K562 (cell line): ENCODE results near the gene ATRNL1. TPM values are rescaled to one million over a fixed set of nuclear protein-coding genes. Genes with fewer than 3 reads are reported as not detected.

Experiments used
- ATAC-seq: fragments of 200-7000 bp; cut with Tn5 transposase; 3 replicates; pipeline ENCODE4 v1.9.1; 2020; ENCODE audit warnings: moderate library complexity
- BruUV-seq: library from RNA; stranded (reverse); fragments of 400-500 nt; replicated peaks from 2 replicates; lab custom pipeline; 2021; lab: Mats Ljungman, UMichigan
- CTCF ChIA-PET: fragments of 300-600 bp; formaldehyde crosslinking; extraction: SDS; loops from one replicate; lab custom pipeline; 2021; ENCODE audit warnings: low intra/inter-chr PET ratio; lab: Yijun Ruan, JAX
- POLR2A ChIA-PET: fragments of 300-600, 350-650 bp; sonication (Branson Sonifier 250); formaldehyde crosslinking; extraction: SDS; loops from one replicate; lab custom pipeline; 2021; ENCODE audit warnings: antibody characterized with exemption, inconsistent platforms; lab: Yijun Ruan, JAX
- DNase-seq, 4 experiments: peaks; one replicate each; pipeline versions ENCODE4 v3.0.0 to v3.0.0-alpha.2; 2011 to 2018; ENCODE audit warnings: low spot score in 3 of 4, mixed read lengths in 3 of 4; ENCODE audit errors: extremely low read depth in 1 of 4
- FAIRE-seq: peaks from 2 replicates; lab custom pipeline; 2011; peaks lifted over from hg19 to GRCh38; lab: Jason Lieb, UNC
- H2AFZ ChIP-seq: 2 replicates; pipeline ENCODE4 v1.6.0; 2011; ENCODE audit warnings: low read depth, low read length, control low read depth, inconsistent platforms
- H3K27ac ChIP-seq: fragments of 200-600 bp; 3 replicates; pipeline ENCODE4 v1.8.0; 2011; ENCODE audit warnings: low read depth, mild to moderate bottlenecking, control low read depth, inconsistent platforms, low read length, moderate library complexity, mixed read lengths; ENCODE audit errors: extremely low read depth
- H3K27me3 ChIP-seq, 2 experiments: fragments of 300-600 bp in 1 of 2; 2 replicates in 1 of 2; 3 replicates in 1 of 2; pipeline versions ENCODE4 v1.6.0 to v1.8.0; 2011; ENCODE audit warnings: inconsistent platforms in 2 of 2, low read length in 2 of 2, mild to moderate bottlenecking in 1 of 2, mixed read lengths in 1 of 2, moderate library complexity in 1 of 2; ENCODE audit not compliant: control insufficient read depth in 2 of 2, insufficient read depth in 2 of 2
- H3K36me3 ChIP-seq: fragments of 300-600 bp; 3 replicates; pipeline ENCODE4 v1.8.0; 2011; ENCODE audit warnings: mild to moderate bottlenecking, low read length, inconsistent platforms; ENCODE audit not compliant: control insufficient read depth, insufficient read depth
- H3K4me1 ChIP-seq, 2 experiments: fragments of 200-600 bp in 1 of 2; replicated peaks in 1 of 2; 2 replicates in 1 of 2; 3 replicates in 1 of 2; pipeline versions ENCODE4 v1.5.1 to v1.8.0; 2011; ENCODE audit warnings: inconsistent platforms in 2 of 2, low read length in 2 of 2, mild to moderate bottlenecking in 1 of 2, mixed read lengths in 1 of 2, moderate library complexity in 1 of 2; ENCODE audit not compliant: control insufficient read depth in 2 of 2, insufficient read depth in 2 of 2
- H3K4me2 ChIP-seq: 2 replicates; pipeline ENCODE4 v1.6.1; 2011; ENCODE audit warnings: low read length, control low read depth, inconsistent platforms, mixed read lengths; ENCODE audit not compliant: insufficient read depth
- H3K4me3 ChIP-seq: fragments of 200-600 bp; sonication (generic), shearing (Covaris generic); 2 replicates; pipeline ENCODE4 v1.5.1; 2016; ENCODE audit warnings: control low read depth, inconsistent platforms
- H3K79me2 ChIP-seq: fragments of 200-600 bp; 3 replicates; pipeline ENCODE4 v1.8.0; 2011; ENCODE audit warnings: low read length, inconsistent platforms; ENCODE audit not compliant: control insufficient read depth, insufficient read depth
- H3K9ac ChIP-seq, 2 experiments: 2 replicates each; pipeline versions ENCODE4 v1.6.0 to v1.6.1; 2011; ENCODE audit warnings: low read depth in 2 of 2, low read length in 2 of 2, control low read depth in 1 of 2, inconsistent platforms in 1 of 2, mild to moderate bottlenecking in 1 of 2, mixed read lengths in 1 of 2; ENCODE audit not compliant: insufficient read depth in 1 of 2
- H3K9me1 ChIP-seq: one replicate; pipeline ENCODE4 v1.6.0; 2011; ENCODE audit warnings: inconsistent platforms, mild to moderate bottlenecking, low read length, moderate library complexity; ENCODE audit not compliant: control insufficient read depth, insufficient read depth
- H3K9me3 ChIP-seq: replicated peaks from 2 replicates; pipeline ENCODE4 v1.5.1; 2011; ENCODE audit warnings: low read depth, low read length, inconsistent platforms; ENCODE audit not compliant: control insufficient read depth, insufficient read depth
- H4K20me1 ChIP-seq: replicated peaks from 2 replicates; pipeline ENCODE4 v1.6.1; 2011; ENCODE audit warnings: low read length, inconsistent platforms, mixed read lengths; ENCODE audit not compliant: control insufficient read depth, insufficient read depth
- EWSR1 ChIP-seq: fragments of 450-650 bp; IDR thresholded peaks from 2 replicates; pipeline ENCODE4 v1.6.1; 2018; ENCODE audit warnings: borderline replicate concordance, mild to moderate bottlenecking, low read depth, moderate library complexity; ENCODE audit not compliant: partially characterized antibody
- RFX1 ChIP-seq: fragments of 450-650 bp; IDR thresholded peaks from 2 replicates; pipeline ENCODE4 v1.6.1; 2016; ENCODE audit warnings: mild to moderate bottlenecking, moderate library complexity
- SRSF3 ChIP-seq: fragments of 200-400 bp; formaldehyde crosslinking; IDR thresholded peaks from 2 replicates; pipeline ENCODE4 v1.6.1; 2016; ENCODE audit warnings: mild to moderate bottlenecking, low read length, moderate library complexity; ENCODE audit not compliant: insufficient read depth
- U2AF1 ChIP-seq: fragments of 200-400 bp; formaldehyde crosslinking; optimal IDR thresholded peaks from 2 replicates; pipeline ENCODE3; 2017; ENCODE audit warnings: mild to moderate bottlenecking, low read depth, low read length, moderate library complexity
- ZNF41 ChIP-seq: fragments of 250-450 bp; sonication (Bioruptor Pico); conservative IDR thresholded peaks from 2 replicates; pipeline ENCODE4 v1.4.0; 2020; ENCODE audit warnings: mild to moderate bottlenecking
- WGBS: fragments of 100-300 bp; shearing (Covaris generic); methylation state at CpG from one replicate; pipeline ENCODE4 v1.1.6; 2016; ENCODE audit warnings: low coverage, mixed read lengths; ENCODE audit not compliant: insufficient coverage; ENCODE audit errors: missing lambda C conversion rate; 5-methylcytosine and 5-hydroxymethylcytosine counted together
- in situ Hi-C: fragments of 300-500 bp; cut with MboI; formaldehyde crosslinking; loops from 4 replicates; pipeline ENCODE4 v1.15.0; 2018; ENCODE audit warnings: inconsistent platforms, mixed read lengths
- intact Hi-C: fragments of 100-400 bp; cut with micrococcal nuclease; formaldehyde crosslinking; loops from 2 replicates; pipeline ENCODE4 v1.14.2; 2022
- polyA plus RNA-seq, 8 experiments: library from polyadenylated mRNA; depleted of rRNA in 4 of 8; stranded (reverse) in 5 of 8; unstranded in 3 of 8; fragments of >200 nt; fragmentation: Nextera tagmentation in 2 of 8; fragmentation: Illumina TruSeq in 1 of 8; extraction: Ambion mirVana in 2 of 8; extraction: Trizol in 1 of 8; gene quantifications; 2 replicates each; pipeline versions ENCODE4 v1.2.1 to v1.2.3, GENCODE V29; 2011 to 2014; ENCODE audit warnings: inconsistent platforms in 1 of 8, missing spikeins in 1 of 8
- total RNA-seq, 7 experiments: library from RNA; depleted of rRNA in 6 of 7; stranded (reverse); fragments of >200 nt in 6 of 7; fragmentation: Illumina TruSeq in 2 of 7; extraction: Trizol in 2 of 7; gene quantifications; 2 replicates each; pipeline versions ENCODE4 v1.2.1 to v1.2.3, GENCODE V29; 2011 to 2021; ENCODE audit warnings: low replicate concordance in 1 of 7
- TF ChIP-seq, protein P1 (sequence below): fragments of 450-650 bp; IDR thresholded peaks from 2 replicates; pipeline ENCODE4 v1.6.1; 2018; ENCODE audit warnings: mild to moderate bottlenecking, low read depth; ENCODE audit not compliant: partially characterized antibody

ATRNL1 gene
- total and polyA plus RNA-seq, 9 of the 15 experiments (the other 6 are each of a cell fraction or from before 2014, with no cell fraction given): 0.18 TPM; not detected in 8

DNA sequence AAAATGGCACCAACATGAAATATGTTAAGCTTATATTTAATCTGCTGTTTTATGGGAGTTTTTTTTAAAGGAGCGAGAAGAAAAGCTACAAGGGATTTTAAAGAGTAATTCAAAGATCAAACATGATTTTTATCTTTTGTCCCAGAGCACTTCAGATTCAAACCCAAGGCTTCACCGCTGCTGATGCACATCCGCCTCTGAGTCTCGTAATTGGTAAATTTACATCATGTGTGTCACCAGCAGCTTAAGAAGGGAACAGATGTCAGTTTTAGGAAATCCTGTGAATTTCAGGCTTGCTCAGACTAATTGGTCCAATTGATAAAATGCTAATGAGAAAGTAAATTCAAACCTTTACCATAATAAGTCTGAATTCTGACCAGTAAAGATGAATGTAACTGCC, 773.5 kb downstream of the ATRNL1 start (continued):
- TF ChIP-seq EWSR1 (no peak), ZNF41 (no peak), U2AF1 (no peak)
- TF ChIP-seq, protein P1, sequence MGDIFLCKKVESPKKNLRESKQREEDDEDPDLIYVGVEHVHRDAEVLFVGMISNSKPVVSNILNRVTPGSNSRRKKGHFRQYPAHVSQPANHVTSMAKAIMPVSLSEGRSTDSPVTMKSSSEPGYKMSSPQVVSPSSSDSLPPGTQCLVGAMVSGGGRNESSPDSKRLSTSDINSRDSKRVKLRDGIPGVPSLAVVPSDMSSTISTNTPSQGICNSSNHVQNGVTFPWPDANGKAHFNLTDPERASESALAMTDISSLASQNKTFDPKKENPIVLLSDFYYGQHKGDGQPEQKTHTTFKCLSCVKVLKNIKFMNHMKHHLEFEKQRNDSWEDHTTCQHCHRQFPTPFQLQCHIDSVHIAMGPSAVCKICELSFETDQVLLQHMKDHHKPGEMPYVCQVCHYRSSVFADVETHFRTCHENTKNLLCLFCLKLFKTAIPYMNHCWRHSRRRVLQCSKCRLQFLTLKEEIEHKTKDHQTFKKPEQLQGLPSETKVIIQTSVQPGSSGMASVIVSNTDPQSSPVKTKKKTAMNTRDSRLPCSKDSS: no peak

DNA sequence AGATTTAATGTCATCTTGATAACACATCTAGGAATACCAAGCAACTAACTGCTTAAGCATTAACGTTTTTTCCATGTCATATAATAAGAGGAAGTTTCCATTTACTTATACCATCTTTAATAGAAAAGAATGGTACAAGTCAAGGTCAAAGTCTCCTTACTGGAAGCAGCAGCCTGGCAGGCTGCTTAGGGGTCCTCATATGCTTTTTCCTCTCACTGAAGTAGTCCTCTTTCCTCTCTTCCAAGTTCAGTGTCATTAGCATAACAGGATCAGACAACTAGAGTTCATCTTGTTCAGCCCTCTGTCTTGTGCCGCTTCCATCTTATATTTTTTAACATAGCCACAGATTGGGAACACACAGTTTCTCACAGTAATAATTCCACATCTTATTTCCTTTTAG, 774.1 kb downstream of the ATRNL1 start:
- Histone ChIP-seq H3K4me1 (no peaks in the 10 kb centered on the region), H3K79me2 (no peaks in the 10 kb centered on the region), H3K4me2 (no peak overlapping the region), H4K20me1 (no peaks in the 10 kb centered on the region), H3K4me3 (no peak overlapping the region), H3K27ac (no peak overlapping the region), H3K36me3 (no peaks in the 10 kb centered on the region), H3K27me3 (no peaks in the 10 kb centered on the region), H3K9ac (no peak overlapping the region), H3K9me3 (no peaks in the 10 kb centered on the region), H3K9me1 (no peaks in the 10 kb centered on the region), H2AFZ (no peak overlapping the region)
- CTCF ChIA-PET: no interaction called here
- BruUV-seq: no TSS peak
- DNase-seq: no peak
- POLR2A ChIA-PET: no interaction called here
- FAIRE-seq: no peak
- in situ Hi-C loops (no loop called here), intact Hi-C loops (no loop called here)
- 0% methylated on average over 1 of the region's 2 CpGs for WGBS
- TF ChIP-seq RFX1 (no peak), SRSF3 (no peak)
- ATAC-seq: no peak
